Activated CD8-positive, alpha-beta memory T cell treated with anti-CD3 and anti-CD28 coated beads for 24 hours (primary cell): Measurements from ENCODE around the gene ZDHHC24.
A peak's percentile ranks its signal among the peaks of the same experiment; 100 is the strongest.
"Not testable (repeated sequence)": the region's sequence is repeated elsewhere in the genome, so short reads cannot be mapped to it uniquely, and the experiment has no call there.

ENCODE experiments used
- DNase-seq: peaks from one replicate; pipeline ENCODE4 v3.0.0-alpha.2; 2020

Gene ZDHHC24

DNA sequence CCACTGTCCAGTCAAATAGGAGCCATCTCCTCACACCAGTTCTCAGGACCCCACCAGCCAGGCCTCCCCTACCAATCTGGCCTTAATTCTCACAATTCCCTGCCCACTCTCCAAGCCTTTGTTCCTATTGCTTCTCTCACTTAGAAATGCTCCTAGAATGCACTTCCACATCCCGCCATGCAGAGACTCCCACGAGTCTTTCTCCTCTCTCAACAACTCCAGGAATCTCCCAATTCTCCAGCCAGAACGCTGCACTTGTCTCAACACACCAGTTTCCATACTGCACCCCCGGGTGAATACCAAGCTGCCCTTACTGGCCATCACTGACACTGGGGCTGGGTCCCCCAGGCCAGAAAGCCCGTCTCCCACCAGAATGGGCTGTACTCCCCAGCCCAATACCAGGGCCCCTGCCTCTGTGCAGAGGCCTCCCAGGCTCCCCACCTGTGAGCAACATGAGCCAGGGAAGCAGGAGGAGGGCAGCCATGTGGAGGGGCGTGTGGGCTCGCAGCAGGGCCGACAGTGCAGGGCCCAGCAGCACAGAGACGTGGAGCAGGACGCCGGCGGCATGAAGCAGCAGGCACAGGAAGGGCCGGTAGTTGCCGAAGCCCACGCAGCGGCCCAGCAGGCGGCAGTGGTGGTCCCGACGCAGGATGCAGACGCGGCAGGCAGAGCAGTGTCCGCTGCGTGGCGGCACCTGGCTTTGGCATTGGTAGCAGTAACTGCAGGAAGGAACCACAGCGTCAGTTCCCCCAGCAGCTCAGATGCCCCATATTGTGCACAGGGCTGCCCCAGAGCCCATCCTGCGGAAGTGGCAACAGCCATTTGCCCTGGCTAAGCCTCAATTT, 2.4 kb downstream of the ZDHHC24 start:
- DNase-seq, result peak; percentile 80

GRCh38 chr11:66542362-66542761, 3.5 kb downstream of the ZDHHC24 start:
- DNase-seq, result no peak

- no peak for DNase-seq
Observed at GRCh38 chr11:66541892-66542291, 4.0 kb downstream of the ZDHHC24 start.

DNA sequence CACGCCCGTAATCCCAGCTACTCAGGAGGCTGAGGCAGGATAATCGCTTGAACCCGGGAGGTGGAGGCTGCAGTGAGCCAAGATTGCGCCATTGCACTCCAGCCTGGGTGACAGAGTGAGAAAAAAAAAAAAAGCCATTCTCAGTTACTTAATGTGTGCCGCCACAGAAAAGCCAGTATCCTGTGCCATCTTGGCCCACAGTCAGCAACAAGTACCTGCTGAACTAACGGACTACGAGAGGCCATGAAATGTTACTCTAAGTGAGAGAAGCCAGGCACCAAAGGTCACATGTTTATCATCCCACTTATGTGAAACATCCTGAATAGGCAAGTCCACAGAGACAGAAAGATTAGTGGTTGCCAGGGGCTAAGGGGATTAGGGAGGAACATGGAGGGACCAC, 5.2 kb downstream of the ZDHHC24 start:
- DNase-seq, result not testable (repeated sequence)

- no peak for DNase-seq
Observed at GRCh38 chr11:66539870-66540213, 6.0 kb downstream of the ZDHHC24 start.

GRCh38 chr11:66539170-66539869, 6.5 kb downstream of the ZDHHC24 start:
- no peak for DNase-seq

GRCh38 chr11:66532784-66533183, 13.1 kb downstream of the ZDHHC24 start:
- no peak for DNase-seq

DNA sequence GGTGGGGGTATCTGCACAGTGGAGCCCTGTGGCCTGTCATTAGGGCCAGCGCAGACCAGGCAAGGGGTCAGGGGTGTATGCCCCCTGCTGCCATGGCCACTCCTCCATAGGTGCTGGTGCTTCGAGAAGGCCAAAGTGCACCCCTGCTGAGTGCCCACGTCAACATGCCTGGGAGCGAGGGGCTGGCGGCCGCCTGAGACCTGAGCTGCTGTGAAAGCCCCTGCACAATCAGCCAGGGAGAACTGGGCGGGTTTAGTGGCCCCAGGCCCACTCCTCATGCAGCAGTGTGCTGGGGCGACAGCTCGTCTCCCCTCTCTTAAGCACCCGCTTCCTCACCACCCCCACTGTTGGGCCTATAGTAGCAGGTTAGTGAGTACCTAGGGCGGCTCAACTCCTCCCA, 14.0 kb downstream of the ZDHHC24 start:
- DNase-seq, result no peak

DNA sequence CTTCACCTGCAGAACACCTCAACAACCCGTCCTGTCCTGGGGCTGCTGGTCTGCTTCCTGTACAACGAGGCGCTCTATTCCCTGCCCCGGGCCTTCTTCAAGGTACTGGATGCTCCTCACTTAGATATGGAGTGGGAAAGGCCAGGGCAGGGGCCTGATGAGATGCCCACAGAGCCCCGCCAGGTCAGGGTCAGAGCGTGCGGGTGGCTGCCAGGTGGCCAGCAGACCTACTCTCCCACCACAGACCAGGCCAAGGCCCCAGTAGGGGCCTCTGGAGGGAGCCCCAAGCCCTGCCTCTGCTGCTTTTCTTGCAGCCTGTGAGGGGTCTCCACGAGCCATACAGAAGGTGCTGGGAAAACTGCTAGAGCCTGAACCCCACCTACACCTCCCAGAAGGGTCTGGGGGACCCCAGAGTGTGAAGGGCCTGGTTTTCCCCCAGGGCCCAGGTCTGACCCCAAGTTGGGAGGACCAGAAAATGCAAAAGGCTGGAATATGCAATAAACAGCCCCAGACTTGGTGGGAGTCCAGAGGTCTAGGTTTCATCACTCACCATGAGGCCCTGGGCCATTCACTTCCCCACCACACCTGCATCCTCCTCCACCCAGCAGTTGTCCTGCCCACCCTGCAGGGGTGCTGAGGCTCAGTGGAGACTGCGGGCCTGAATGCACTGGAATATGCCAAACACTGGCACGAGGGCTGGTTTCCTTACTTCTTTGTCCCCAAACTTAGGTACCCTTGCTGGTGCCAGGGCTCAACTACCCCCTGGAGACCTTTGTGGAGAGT, 14.7 kb downstream of the ZDHHC24 start:
- no peak for DNase-seq

DNA sequence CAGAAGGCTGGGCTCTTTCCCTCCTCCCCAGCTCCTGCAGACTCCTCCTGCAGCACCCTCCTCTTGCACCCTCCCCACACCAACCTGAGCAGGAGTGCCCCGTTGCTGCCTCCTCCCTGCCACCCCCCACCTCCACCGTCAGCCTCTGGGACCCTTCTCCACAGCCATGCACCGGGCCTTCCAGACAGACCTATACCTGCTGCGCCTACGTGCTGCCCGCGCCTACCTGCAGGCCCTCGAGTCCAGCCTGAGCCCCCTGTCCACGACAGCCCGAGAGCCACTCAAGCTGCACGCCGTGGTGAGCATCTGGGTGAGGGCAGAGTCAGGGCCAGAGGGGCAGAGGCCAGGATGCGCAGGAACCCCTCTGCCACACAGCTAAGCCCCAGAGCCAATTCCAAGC, 16.2 kb downstream of the ZDHHC24 start:
- no peak for DNase-seq

DNA sequence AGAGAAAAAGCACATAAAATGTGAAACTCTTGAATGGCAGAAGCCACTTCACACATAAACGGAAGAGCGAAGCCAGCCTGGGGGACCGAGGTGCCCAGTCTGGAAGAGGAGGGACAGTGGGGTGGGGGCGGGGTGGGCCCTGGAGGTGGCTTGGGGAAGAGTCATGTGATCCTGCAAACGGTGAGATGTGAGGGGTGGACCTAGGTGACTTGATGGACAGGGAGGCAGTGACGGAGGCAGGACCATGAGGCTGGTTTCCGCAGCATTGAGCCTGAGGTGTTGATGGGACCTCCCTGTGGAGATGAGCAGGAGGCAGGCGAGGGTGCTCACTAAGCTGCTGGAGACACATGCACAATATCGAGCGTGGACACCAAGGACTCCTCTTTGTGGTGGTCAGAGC, 16.8 kb downstream of the ZDHHC24 start:
- no peak for DNase-seq

GRCh38 chr11:66524304-66525040, 21.4 kb downstream of the ZDHHC24 start:
- no peak for DNase-seq

GRCh38 chr11:66523611-66524010, 22.2 kb downstream of the ZDHHC24 start:
- no peak for DNase-seq

DNA sequence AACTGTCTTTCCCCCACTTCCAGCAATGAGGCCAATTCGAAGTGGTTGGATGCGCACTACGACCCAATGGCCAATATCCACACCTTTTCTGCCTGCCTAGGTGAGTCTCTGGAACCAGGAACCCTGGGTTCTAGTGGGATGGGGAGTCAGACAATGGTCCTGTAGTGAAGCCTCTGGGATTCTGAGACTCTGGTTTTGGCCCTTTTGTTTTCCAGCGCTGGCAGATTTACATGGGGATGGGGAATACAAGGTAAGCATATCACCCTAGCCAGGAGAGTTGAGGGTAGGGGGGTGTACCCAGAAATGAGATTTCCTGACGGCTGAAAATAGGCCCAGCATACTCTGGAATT, 34.9 kb downstream of the ZDHHC24 start:
- no peak for DNase-seq

GRCh38 chr11:66510271-66510989, 35.4 kb downstream of the ZDHHC24 start, which contains the start of gene BBS1:
TSS of gene BBS1 (plus strand) at chr11:66510635. CDS start at chr11:66510660, 25 bp downstream.
- DNase-seq, result peak; percentile 93

GRCh38 chr11:66509131-66509561, 36.7 kb downstream of the ZDHHC24 start:
- no peak for DNase-seq

- DNase-seq, result no peak
Observed at GRCh38 chr11:66505276-66505816, 40.5 kb downstream of the ZDHHC24 start.

DNA sequence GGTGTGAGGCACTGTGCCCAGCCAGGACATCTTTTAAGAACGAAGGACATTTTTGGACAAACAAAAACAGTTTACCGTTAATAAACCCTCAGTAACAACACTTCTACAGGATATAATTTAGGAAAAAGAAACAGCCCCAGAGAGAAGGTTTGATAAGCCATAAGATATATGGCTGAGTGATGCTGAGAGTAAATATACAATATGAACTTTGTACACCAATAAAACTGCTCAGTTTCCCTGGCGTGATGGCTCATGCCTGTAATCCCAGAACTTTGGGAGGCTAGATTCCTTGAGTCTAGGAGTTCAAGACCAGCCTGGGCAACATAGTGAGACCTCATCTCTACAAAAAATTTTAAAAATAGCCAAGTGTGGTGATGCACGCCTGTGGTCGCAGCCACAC, 47.3 kb downstream of the ZDHHC24 start:
- DNase-seq, result no peak

- DNase-seq, result no peak
Observed at GRCh38 chr11:66497206-66497605, 48.6 kb downstream of the ZDHHC24 start.

GRCh38 chr11:66495401-66495854, 50.4 kb downstream of the ZDHHC24 start:
- no peak for DNase-seq

GRCh38 chr11:66494935-66495334, 50.9 kb downstream of the ZDHHC24 start:
- DNase-seq, result no peak

- DNase-seq, result no peak
Observed at GRCh38 chr11:66494458-66494857, 51.4 kb downstream of the ZDHHC24 start.
